ENCODE results near the gene NPAS4. TPM values are rescaled to one million over a fixed set of nuclear protein-coding genes. Genes with fewer than 3 reads are reported as not detected.

The NPAS4 gene
- total and polyA plus RNA-seq, 7 experiments from 2014 or later, result 0.53 TPM; not detected in 6

GRCh38 chr11:66408488-66409214 lies 12.2 kb upstream of the NPAS4 start:
- Histone ChIP-seq H3K9me3 (ENCODE audit: control insufficient read depth in 2 of 3, low read length in 3 of 3) (no peaks in the 10 kb centered on the region), H3K36me3 (ENCODE audit: control insufficient read depth in 2 of 3, insufficient read depth in 3 of 3, low read length in 3 of 3) (no peaks in the 10 kb centered on the region), H3K27me3 (ENCODE audit: control insufficient read depth in 2 of 2, insufficient read depth in 2 of 2, low read length in 2 of 2) (no peaks in the 10 kb centered on the region), H3K4me3 (ENCODE audit: low read length) (peak overlapping the region; percentile 51), H3K27ac (ENCODE audit: low read depth, low read length) (no peak overlapping the region), H3K4me1 (ENCODE audit: control insufficient read depth in 2 of 2, insufficient read depth in 2 of 2, low read length in 2 of 2) (peaks cover 4 to 5% of the 10 kb centered on the region in 2 donors)
- no peaks in the 10 kb centered on the region for H3K9me3 Mint-ChIP-seq
- peak overlapping the region; percentile 42 to 86 (median 84) for H3K4me3 Mint-ChIP-seq
- H3K27me3 Mint-ChIP-seq, result peaks cover 17 to 35% (median 28%) of the 10 kb centered on the region in 5 donors
- H3K27ac Mint-ChIP-seq, result peak overlapping the region in 3 of 9 donors; percentile 4 to 75 (median 20)
- H3K4me1 Mint-ChIP-seq, result peaks cover 0 to 5% (median 4%) of the 10 kb centered on the region in 7 donors
- ChIA-PET POLR2A (interaction anchor here (1.8 kb wide), 1 partner anchor 269 kb away, joined by 9 read pairs; the partner anchor contains the start of gene RBM4B), CTCF (interaction anchor here (0.6 to 4.5 kb wide), 10 partner anchors 13 to 980 kb away, joined by 3 to 32 read pairs (median 4); partner anchors contain the start of genes DPP3, MRPL11, NPAS4 and RBM4B)
- H3K36me3 Mint-ChIP-seq, result no peaks in the 10 kb centered on the region
- DNase-seq (peak; percentile 81 to 98 (median 88)), ATAC-seq (peak; percentile 98)
- intact Hi-C loops (cut with micrococcal nuclease), result loop anchor here (1.0 to 2.0 kb wide), 10 partner anchors 13 to 426 kb away; partner anchors contain the start of genes DPP3 (in 2 of the 2), MRPL11 (in 1 of the 2), NPAS4 (in 1 of the 2) and PELI3 (in 1 of the 2)

- no peak for DNase-seq
- H3K9me3 ChIP-seq (ENCODE audit: control insufficient read depth in 2 of 3, low read length in 3 of 3), result no peaks in the 10 kb centered on the region
- Mint-ChIP-seq H3K4me1 (peaks cover 0 to 5% (median 4%) of the 10 kb centered on the region in 7 donors), H3K27ac (no peak overlapping the region), H3K4me3 (peak overlapping the region in 1 of 10 donors; percentile 29), H3K9me3 (no peaks in the 10 kb centered on the region), H3K27me3 (peaks cover 15 to 41% (median 30%) of the 10 kb centered on the region in 5 donors), H3K36me3 (no peaks in the 10 kb centered on the region)
- peaks cover 4 to 5% of the 10 kb centered on the region in 2 donors for H3K4me1 ChIP-seq (ENCODE audit: control insufficient read depth in 2 of 2, insufficient read depth in 2 of 2, low read length in 2 of 2)
- no peaks in the 10 kb centered on the region for H3K27me3 ChIP-seq (ENCODE audit: control insufficient read depth in 2 of 2, insufficient read depth in 2 of 2, low read length in 2 of 2)
- ATAC-seq, result no peak
- no peaks in the 10 kb centered on the region for H3K36me3 ChIP-seq (ENCODE audit: control insufficient read depth in 2 of 3, insufficient read depth in 3 of 3, low read length in 3 of 3)
- POLR2A ChIA-PET, result interaction anchor here (1.8 kb wide), 1 partner anchor 269 kb away, joined by 9 read pairs; the partner anchor contains the start of gene RBM4B
- CTCF ChIA-PET, result interaction anchor here (0.6 to 4.5 kb wide), 8 partner anchors 12 to 980 kb away, joined by 3 to 32 read pairs (median 4); partner anchors contain the start of genes MRPL11, NPAS4 and RBM4B
- intact Hi-C loops (cut with micrococcal nuclease), result loop anchor here in 1 of 2 donors (2.0 kb wide), 1 partner anchor 30 kb away; the partner anchor contains the start of gene MRPL11
- H3K4me3 ChIP-seq (ENCODE audit: low read length), result no peak overlapping the region
- H3K27ac ChIP-seq (ENCODE audit: low read depth, low read length), result no peak overlapping the region
Observed at GRCh38 chr11:66409226-66409625, 11.6 kb upstream of the NPAS4 start.

GRCh38 chr11:66410191-66410590 lies 10.6 kb upstream of the NPAS4 start:
- Histone ChIP-seq H3K4me3 (ENCODE audit: low read length) (no peak overlapping the region), H3K27me3 (ENCODE audit: control insufficient read depth in 2 of 2, insufficient read depth in 2 of 2, low read length in 2 of 2) (no peaks in the 10 kb centered on the region), H3K9me3 (ENCODE audit: control insufficient read depth in 2 of 3, low read length in 3 of 3) (no peaks in the 10 kb centered on the region), H3K4me1 (ENCODE audit: control insufficient read depth in 2 of 2, insufficient read depth in 2 of 2, low read length in 2 of 2) (peaks cover 4 to 5% of the 10 kb centered on the region in 2 donors), H3K27ac (ENCODE audit: low read depth, low read length) (no peak overlapping the region), H3K36me3 (ENCODE audit: control insufficient read depth in 2 of 3, insufficient read depth in 3 of 3, low read length in 3 of 3) (no peaks in the 10 kb centered on the region)
- intact Hi-C loops (cut with micrococcal nuclease), result no loop called here
- H3K27ac Mint-ChIP-seq, result no peak overlapping the region
- peaks cover 0 to 3% (median 0%) of the 10 kb centered on the region in 11 donors for H3K9me3 Mint-ChIP-seq
- DNase-seq (no peak), ATAC-seq (no peak)
- CTCF ChIA-PET, result interaction anchor here (2.0 to 4.5 kb wide), 2 partner anchors 11 to 268 kb away, joined by 9 to 32 read pairs; partner anchors contain the start of genes NPAS4 and RBM4B
- H3K4me1 Mint-ChIP-seq, result peaks cover 0 to 5% (median 4%) of the 10 kb centered on the region in 7 donors
- peaks cover 13 to 44% (median 34%) of the 10 kb centered on the region in 5 donors for H3K27me3 Mint-ChIP-seq
- POLR2A ChIA-PET, result interaction anchor here (1.2 to 1.8 kb wide), 2 partner anchors 29 to 268 kb away, joined by 3 to 9 read pairs; partner anchors contain the start of genes MRPL11 and RBM4B
- peak overlapping the region in 3 of 10 donors; percentile 11 to 52 (median 21) for H3K4me3 Mint-ChIP-seq
- H3K36me3 Mint-ChIP-seq, result no peaks in the 10 kb centered on the region

- ATAC-seq (no peak), DNase-seq (no peak)
- no peaks in the 10 kb centered on the region for H3K27me3 ChIP-seq (ENCODE audit: control insufficient read depth in 2 of 2, insufficient read depth in 2 of 2, low read length in 2 of 2)
- H3K9me3 ChIP-seq (ENCODE audit: control insufficient read depth in 2 of 3, low read length in 3 of 3), result no peaks in the 10 kb centered on the region
- POLR2A ChIA-PET, result no interaction called here
- peaks cover 4 to 5% of the 10 kb centered on the region in 2 donors for H3K4me1 ChIP-seq (ENCODE audit: control insufficient read depth in 2 of 2, insufficient read depth in 2 of 2, low read length in 2 of 2)
- intact Hi-C loops (cut with micrococcal nuclease), result no loop called here
- Mint-ChIP-seq H3K9me3 (peaks cover 0 to 3% (median 0%) of the 10 kb centered on the region in 11 donors), H3K27ac (no peak overlapping the region), H3K4me3 (no peak overlapping the region), H3K27me3 (peaks cover 9 to 45% (median 40%) of the 10 kb centered on the region in 5 donors), H3K36me3 (no peaks in the 10 kb centered on the region), H3K4me1 (peaks cover 0 to 5% (median 4%) of the 10 kb centered on the region in 7 donors)
- H3K27ac ChIP-seq (ENCODE audit: low read depth, low read length), result no peak overlapping the region
- no peaks in the 10 kb centered on the region for H3K36me3 ChIP-seq (ENCODE audit: control insufficient read depth in 2 of 3, insufficient read depth in 3 of 3, low read length in 3 of 3)
- CTCF ChIA-PET, result interaction anchor here (1.3 kb wide), 1 partner anchor 27 kb away, joined by 3 read pairs; the partner anchor contains the start of gene MRPL11
- no peak overlapping the region for H3K4me3 ChIP-seq (ENCODE audit: low read length)
Observed at GRCh38 chr11:66411323-66411722, 9.5 kb upstream of the NPAS4 start.

- H3K4me3 Mint-ChIP-seq, result no peak overlapping the region
- CTCF ChIA-PET, result interaction anchor here (0.6 to 1.3 kb wide), 3 partner anchors 27 to 943 kb away, joined by 3 read pairs; partner anchors contain the start of gene MRPL11
Observed at GRCh38 chr11:66412110-66412509, 8.7 kb upstream of the NPAS4 start.

GRCh38 chr11:66413167-66413566 lies 7.7 kb upstream of the NPAS4 start:
- H3K9me3 Mint-ChIP-seq, result peaks cover 0 to 7% (median 2%) of the 10 kb centered on the region in 11 donors
- no peak overlapping the region for H3K27ac ChIP-seq (ENCODE audit: low read depth, low read length)
- DNase-seq (no peak), ATAC-seq (no peak)
- H3K4me1 ChIP-seq (ENCODE audit: control insufficient read depth in 2 of 2, insufficient read depth in 2 of 2, low read length in 2 of 2), result peaks cover 4 to 5% of the 10 kb centered on the region in 2 donors
- H3K36me3 Mint-ChIP-seq, result peaks cover 0 to 5% (median 0%) of the 10 kb centered on the region in 5 donors
- CTCF ChIA-PET, result interaction anchor here (1.6 kb wide), 1 partner anchor 26 kb away, joined by 4 read pairs; the partner anchor contains the start of gene MRPL11
- no peak overlapping the region for H3K4me3 Mint-ChIP-seq
- POLR2A ChIA-PET, result no interaction called here
- peaks cover 9 to 61% (median 57%) of the 10 kb centered on the region in 5 donors for H3K27me3 Mint-ChIP-seq
- no peaks in the 10 kb centered on the region for H3K9me3 ChIP-seq (ENCODE audit: control insufficient read depth in 2 of 3, low read length in 3 of 3)
- no peak overlapping the region for H3K27ac Mint-ChIP-seq
- intact Hi-C loops (cut with micrococcal nuclease), result no loop called here
- peaks cover 4 to 12% (median 5%) of the 10 kb centered on the region in 7 donors for H3K4me1 Mint-ChIP-seq
- H3K4me3 ChIP-seq (ENCODE audit: low read length), result no peak overlapping the region
- H3K27me3 ChIP-seq (ENCODE audit: control insufficient read depth in 2 of 2, insufficient read depth in 2 of 2, low read length in 2 of 2), result peaks cover 0 to 5% of the 10 kb centered on the region in 2 donors
- no peaks in the 10 kb centered on the region for H3K36me3 ChIP-seq (ENCODE audit: control insufficient read depth in 2 of 3, insufficient read depth in 3 of 3, low read length in 3 of 3)

More at GRCh38 chr11:66412110-66412509, 8.7 kb upstream of the NPAS4 start:
- POLR2A ChIA-PET, result no interaction called here
- DNase-seq (no peak), ATAC-seq (no peak)
- H3K36me3 ChIP-seq (ENCODE audit: control insufficient read depth in 2 of 3, insufficient read depth in 3 of 3, low read length in 3 of 3), result no peaks in the 10 kb centered on the region
- H3K9me3 ChIP-seq (ENCODE audit: control insufficient read depth in 2 of 3, low read length in 3 of 3), result no peaks in the 10 kb centered on the region
- Mint-ChIP-seq H3K36me3 (no peaks in the 10 kb centered on the region), H3K4me1 (peaks cover 0 to 7% (median 4%) of the 10 kb centered on the region in 7 donors), H3K9me3 (peaks cover 0 to 3% (median 0%) of the 10 kb centered on the region in 11 donors), H3K27ac (no peak overlapping the region), H3K27me3 (peaks cover 9 to 51% (median 46%) of the 10 kb centered on the region in 5 donors)
- H3K4me3 ChIP-seq (ENCODE audit: low read length), result no peak overlapping the region
- intact Hi-C loops (cut with micrococcal nuclease), result no loop called here
- H3K27me3 ChIP-seq (ENCODE audit: control insufficient read depth in 2 of 2, insufficient read depth in 2 of 2, low read length in 2 of 2), result no peaks in the 10 kb centered on the region
- H3K4me1 ChIP-seq (ENCODE audit: control insufficient read depth in 2 of 2, insufficient read depth in 2 of 2, low read length in 2 of 2), result peaks cover 4 to 5% of the 10 kb centered on the region in 2 donors
- no peak overlapping the region for H3K27ac ChIP-seq (ENCODE audit: low read depth, low read length)
